Duodenal mucosa (tissue), 2 donors: ENCODE data around the gene LGI2.
"Not testable (repeated sequence)": the region's sequence is repeated elsewhere in the genome, so short reads cannot be mapped to it uniquely, and the experiment has no call there.

Experiments
- H3K27ac ChIP-seq: one replicate; pipeline ENCODE4 v1.7.0; 2013; ENCODE audit warnings: low read depth, low read length
- H3K27me3 ChIP-seq, 2 donors: one replicate each; pipeline ENCODE4 v1.7.0; 2013; ENCODE audit warnings: low read length in 2 of 2, control low read depth in 1 of 2; ENCODE audit not compliant: insufficient read depth in 2 of 2, control insufficient read depth in 1 of 2
- H3K36me3 ChIP-seq, 2 donors: one replicate each; pipeline ENCODE4 v1.7.0; 2013; ENCODE audit warnings: low read length in 2 of 2, control low read depth in 1 of 2; ENCODE audit not compliant: insufficient read depth in 2 of 2, control insufficient read depth in 1 of 2
- H3K4me1 ChIP-seq, 2 donors: one replicate each; pipeline ENCODE4 v1.7.0; 2013; ENCODE audit warnings: low read length in 2 of 2, control low read depth in 1 of 2; ENCODE audit not compliant: insufficient read depth in 2 of 2, control insufficient read depth in 1 of 2
- H3K4me3 ChIP-seq, 2 donors: one replicate each; pipeline ENCODE4 v1.7.0; 2013; ENCODE audit warnings: low read length in 2 of 2, low read depth in 1 of 2
- H3K9ac ChIP-seq, 2 donors: one replicate each; pipeline ENCODE4 v1.7.0; 2013; ENCODE audit warnings: low read length in 2 of 2, low read depth in 1 of 2
- H3K9me3 ChIP-seq, 2 donors: one replicate each; pipeline ENCODE4 v1.7.0; 2013; ENCODE audit warnings: low read length in 2 of 2, control low read depth in 1 of 2; ENCODE audit not compliant: control insufficient read depth in 1 of 2

The LGI2 gene

DNA sequence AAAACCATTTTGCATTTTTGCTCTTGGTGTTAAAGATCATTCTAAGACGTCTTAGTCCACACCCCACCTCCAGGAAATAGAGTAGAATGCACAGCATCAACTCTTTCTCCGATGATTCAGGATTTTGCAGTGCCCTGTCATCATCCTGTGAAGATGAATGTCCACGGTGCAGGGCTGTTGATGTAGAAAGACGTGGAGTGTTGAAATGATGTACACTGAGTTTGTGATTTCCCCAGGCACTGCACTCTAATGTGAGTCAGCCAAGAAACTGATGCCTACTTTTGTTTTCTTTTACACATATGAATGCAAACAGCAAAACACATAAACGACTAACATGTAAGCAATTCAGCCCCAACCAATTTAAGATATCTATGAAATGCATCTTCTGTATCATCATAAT is 10.5 kb downstream of the LGI2 start:
- no peak overlapping the region for H3K9ac ChIP-seq
- no peak overlapping the region for H3K27ac ChIP-seq
- H3K9me3 ChIP-seq = no peaks in the 10 kb centered on the region
- peaks cover 0 to 4% of the 10 kb centered on the region in 2 donors for H3K27me3 ChIP-seq
- no peak overlapping the region for H3K4me3 ChIP-seq
- no peaks in the 10 kb centered on the region for H3K4me1 ChIP-seq
- H3K36me3 ChIP-seq = no peaks in the 10 kb centered on the region

- Histone ChIP-seq H3K36me3 (no peaks in the 10 kb centered on the region), H3K4me1 (no peaks in the 10 kb centered on the region), H3K4me3 (no peak overlapping the region), H3K9me3 (no peaks in the 10 kb centered on the region), H3K27me3 (peaks cover 0 to 4% of the 10 kb centered on the region in 2 donors), H3K27ac (no peak overlapping the region), H3K9ac (no peak overlapping the region)
Measured at GRCh38 chr4:25019501-25019900, 11.2 kb downstream of the LGI2 start.

- no peaks in the 10 kb centered on the region for H3K36me3 ChIP-seq
- H3K27me3 ChIP-seq = no peaks in the 10 kb centered on the region
- H3K4me3 ChIP-seq = no peak overlapping the region
- no peak overlapping the region for H3K9ac ChIP-seq
- no peaks in the 10 kb centered on the region for H3K9me3 ChIP-seq
- H3K4me1 ChIP-seq = no peaks in the 10 kb centered on the region
- no peak overlapping the region for H3K27ac ChIP-seq
Measured at GRCh38 chr4:25015012-25015411, 15.7 kb downstream of the LGI2 start.

- H3K4me3 ChIP-seq, H3K36me3 ChIP-seq, H3K27ac ChIP-seq: not testable (repeated sequence)
Measured at GRCh38 chr4:25014662-25014983, 16.1 kb downstream of the LGI2 start.

DNA sequence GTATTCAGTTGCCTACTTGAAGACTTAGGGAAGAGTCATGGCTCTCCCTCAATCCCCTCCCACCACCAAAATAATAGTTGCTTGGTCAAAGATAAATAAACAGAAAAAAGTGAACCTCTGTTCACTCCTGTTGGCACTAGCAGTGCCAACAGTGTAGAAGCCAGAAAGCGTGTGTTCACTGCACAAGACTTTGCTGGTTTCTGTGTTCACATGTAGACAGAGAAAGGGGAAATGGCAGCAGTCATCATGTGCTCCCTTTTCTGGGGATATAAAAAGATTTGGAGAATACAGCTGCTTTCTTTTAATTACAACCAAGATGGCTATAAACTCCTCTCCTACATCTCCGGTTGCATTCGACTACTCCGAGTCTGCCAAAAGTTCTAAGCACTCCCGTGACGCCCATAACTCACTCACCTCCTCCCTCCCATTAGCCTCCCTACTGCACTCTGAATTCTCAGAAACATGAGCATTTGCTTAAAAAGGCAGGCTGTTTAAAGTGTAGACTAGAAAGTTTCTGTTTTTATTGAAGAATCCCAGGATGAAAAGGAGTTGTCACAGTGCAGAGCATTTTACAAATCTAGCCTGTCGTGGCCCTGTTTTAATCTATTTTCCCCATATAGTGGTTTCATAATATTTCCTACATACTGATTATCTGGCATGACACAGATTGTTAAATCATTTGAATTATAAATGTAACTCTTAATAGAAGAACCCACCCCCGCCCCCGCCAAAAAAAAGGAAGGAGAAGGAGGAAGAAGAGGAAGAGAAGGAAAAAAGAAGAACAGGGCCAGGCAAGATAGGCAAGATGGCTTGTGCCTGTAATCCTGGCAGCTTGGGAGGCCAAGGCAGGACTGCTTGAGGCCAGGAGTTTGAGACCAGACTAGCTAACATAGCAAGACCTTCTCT is 16.7 kb downstream of the LGI2 start:
- H3K9me3 ChIP-seq = no peaks in the 10 kb centered on the region
- no peaks in the 10 kb centered on the region for H3K27me3 ChIP-seq
- no peak overlapping the region for H3K4me3 ChIP-seq
- H3K4me1 ChIP-seq = no peaks in the 10 kb centered on the region
- H3K36me3 ChIP-seq = no peaks in the 10 kb centered on the region
- no peak overlapping the region for H3K9ac ChIP-seq
- H3K27ac ChIP-seq = no peak overlapping the region

More at GRCh38 chr4:25014662-25014983, 16.1 kb downstream of the LGI2 start:
- H3K9ac ChIP-seq, H3K27me3 ChIP-seq, H3K4me1 ChIP-seq, H3K9me3 ChIP-seq: not testable (repeated sequence)

DNA sequence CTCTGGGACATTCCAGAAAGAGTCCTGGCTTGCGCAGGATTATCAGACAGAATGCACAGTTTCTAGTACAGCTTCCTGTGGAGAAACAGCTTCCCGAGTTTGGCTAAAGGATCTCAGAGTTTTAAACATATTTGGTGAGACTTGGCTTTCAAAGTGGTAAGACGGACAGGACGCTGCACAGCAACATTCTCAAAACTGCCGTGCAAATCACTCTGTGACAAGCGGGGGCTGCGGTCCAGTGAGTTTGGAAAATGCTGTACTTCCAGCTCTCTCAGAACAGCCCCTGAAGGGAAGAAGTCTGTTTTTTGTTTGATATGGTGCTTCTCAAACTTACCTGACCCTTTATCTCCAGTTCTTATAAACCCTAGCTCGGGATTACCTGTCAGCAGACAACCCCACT is 18.1 kb downstream of the LGI2 start:
- H3K4me3 ChIP-seq = no peak overlapping the region
- H3K9ac ChIP-seq = no peak overlapping the region
- H3K4me1 ChIP-seq = no peaks in the 10 kb centered on the region
- H3K9me3 ChIP-seq = no peaks in the 10 kb centered on the region
- H3K27me3 ChIP-seq = no peaks in the 10 kb centered on the region
- H3K36me3 ChIP-seq = no peaks in the 10 kb centered on the region
- no peak overlapping the region for H3K27ac ChIP-seq

- Histone ChIP-seq H3K27ac (no peak overlapping the region), H3K36me3 (no peaks in the 10 kb centered on the region), H3K27me3 (no peaks in the 10 kb centered on the region), H3K9ac (no peak overlapping the region), H3K4me3 (no peak overlapping the region), H3K4me1 (no peaks in the 10 kb centered on the region), H3K9me3 (no peaks in the 10 kb centered on the region)
Measured at GRCh38 chr4:25011135-25011866, 19.4 kb downstream of the LGI2 start.

GRCh38 chr4:25007598-25007997 is 23.1 kb downstream of the LGI2 start:
- Histone ChIP-seq H3K36me3 (no peaks in the 10 kb centered on the region), H3K27me3 (no peaks in the 10 kb centered on the region), H3K4me1 (no peaks in the 10 kb centered on the region), H3K27ac (no peak overlapping the region), H3K9ac (no peak overlapping the region), H3K4me3 (no peak overlapping the region), H3K9me3 (no peaks in the 10 kb centered on the region)

GRCh38 chr4:25002681-25003080 is 28.1 kb downstream of the LGI2 start:
- no peak overlapping the region for H3K4me3 ChIP-seq
- H3K9me3 ChIP-seq = no peaks in the 10 kb centered on the region

DNA sequence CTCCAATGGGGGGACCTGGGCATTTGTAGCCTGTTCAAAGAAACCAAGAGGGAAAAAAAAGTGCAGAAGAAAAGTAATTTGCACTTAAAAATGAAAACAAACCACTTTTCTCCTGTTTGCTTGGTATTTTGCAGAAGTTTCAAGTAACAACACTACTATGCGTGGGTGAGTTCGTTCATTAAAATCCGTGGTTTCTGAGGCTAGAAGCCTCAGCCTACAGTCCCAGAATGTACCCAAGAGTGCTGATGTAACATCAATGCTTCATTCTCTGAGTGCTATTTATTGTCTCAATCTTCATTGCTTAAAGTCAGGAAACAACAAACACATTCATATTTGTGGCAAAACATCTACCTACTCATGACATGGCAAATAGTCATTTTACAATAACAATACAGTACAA is 29.2 kb downstream of the LGI2 start:
- Histone ChIP-seq H3K36me3 (no peaks in the 10 kb centered on the region), H3K27ac (no peak overlapping the region), H3K9me3 (no peaks in the 10 kb centered on the region), H3K9ac (no peak overlapping the region), H3K4me1 (no peaks in the 10 kb centered on the region), H3K4me3 (no peak overlapping the region), H3K27me3 (peaks cover 0 to 4% of the 10 kb centered on the region in 2 donors)

More at GRCh38 chr4:25002681-25003080, 28.1 kb downstream of the LGI2 start:
- Histone ChIP-seq H3K27me3 (no peaks in the 10 kb centered on the region), H3K36me3 (no peaks in the 10 kb centered on the region), H3K9ac (no peak overlapping the region), H3K27ac (no peak overlapping the region), H3K4me1 (no peaks in the 10 kb centered on the region)
